Gastroesophageal sphincter (tissue), 3 donors: ENCODE data around the gene OMP.

Experiments
- CTCF ChIP-seq, 4 experiments: fragments of 200-600 bp in 2 of 4; fragments of 450-650 bp in 2 of 4; sonication (generic) in 1 of 4; IDR thresholded peaks; one replicate each; pipeline ENCODE4 v1.5.1; 2017 to 2019; ENCODE audit warnings: antibody characterized with exemption in 4 of 4, mild to moderate bottlenecking in 2 of 4, moderate library complexity in 2 of 4
- POLR2AphosphoS5 ChIP-seq: sonication (generic); formaldehyde crosslinking; IDR thresholded peaks from one replicate; pipeline ENCODE4 v1.6.1; 2017; ENCODE audit warnings: antibody characterized with exemption

GRCh38 chr11:77126156-77126775 is 23.6 kb downstream of the OMP start:
- TF ChIP-seq CTCF (IDR thresholded peaks at IDR 0.05) (no peak), POLR2AphosphoS5 (no peak)
